GM19455 (cell line): ENCODE data around the gene KATNBL1.

ENCODE experiments used
- ATAC-seq: cut with Tn5 transposase; IDR thresholded peaks from one replicate; pipeline ENCODE4 v1.9.1; 2021; ENCODE audit not compliant: unreplicated experiment

KATNBL1 gene, protein sequence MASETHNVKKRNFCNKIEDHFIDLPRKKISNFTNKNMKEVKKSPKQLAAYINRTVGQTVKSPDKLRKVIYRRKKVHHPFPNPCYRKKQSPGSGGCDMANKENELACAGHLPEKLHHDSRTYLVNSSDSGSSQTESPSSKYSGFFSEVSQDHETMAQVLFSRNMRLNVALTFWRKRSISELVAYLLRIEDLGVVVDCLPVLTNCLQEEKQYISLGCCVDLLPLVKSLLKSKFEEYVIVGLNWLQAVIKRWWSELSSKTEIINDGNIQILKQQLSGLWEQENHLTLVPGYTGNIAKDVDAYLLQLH

DNA sequence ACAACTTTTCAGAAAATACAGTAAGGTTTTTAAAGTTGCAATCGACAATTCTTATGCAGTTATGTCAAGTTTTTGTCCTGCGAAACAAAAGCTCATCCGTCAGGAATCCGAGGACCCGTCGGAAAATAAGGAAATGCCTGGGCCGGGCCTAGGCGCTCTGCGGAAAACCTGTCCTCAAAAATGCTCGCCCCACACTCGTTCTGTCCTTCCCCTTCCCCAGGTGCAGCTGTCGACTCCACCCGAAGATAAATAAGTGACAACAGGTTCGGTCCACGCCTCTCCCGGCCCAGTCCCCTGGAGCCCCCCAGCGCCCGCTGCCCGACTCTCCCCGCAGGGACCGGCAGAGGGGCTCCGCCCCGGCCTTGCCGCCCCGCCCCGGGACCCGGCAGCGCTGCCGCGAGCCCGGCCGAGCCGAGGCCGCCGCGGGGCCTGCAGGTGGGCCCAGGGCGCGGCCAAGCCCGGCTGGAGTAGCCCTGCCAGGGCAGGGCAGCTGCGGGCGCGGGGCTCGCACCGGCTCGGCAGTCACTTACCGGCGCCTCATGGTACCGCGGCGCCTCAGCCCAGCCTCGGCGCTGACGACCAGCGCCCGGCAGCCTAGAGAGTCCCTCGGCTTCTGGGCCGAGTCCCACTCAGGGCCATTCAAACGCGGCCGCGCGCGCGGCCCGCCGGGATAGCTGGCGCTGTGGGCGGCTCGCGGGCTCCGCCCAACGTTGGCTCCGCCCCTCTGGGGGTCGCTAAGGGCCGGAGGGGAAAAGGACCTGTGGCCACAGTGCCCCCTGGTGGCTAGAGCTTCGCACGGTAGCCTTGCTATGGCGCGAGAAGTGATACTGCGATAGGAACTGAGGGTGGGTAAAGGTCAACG is at the start of gene KATNBL1:
Gene KATNBL1, minus strand, starts transcription at position 676 of the 862 bp plus-strand sequence. CDS start 46,420 bp downstream, outside the sequence.
- ATAC-seq, result peak; percentile 92

DNA sequence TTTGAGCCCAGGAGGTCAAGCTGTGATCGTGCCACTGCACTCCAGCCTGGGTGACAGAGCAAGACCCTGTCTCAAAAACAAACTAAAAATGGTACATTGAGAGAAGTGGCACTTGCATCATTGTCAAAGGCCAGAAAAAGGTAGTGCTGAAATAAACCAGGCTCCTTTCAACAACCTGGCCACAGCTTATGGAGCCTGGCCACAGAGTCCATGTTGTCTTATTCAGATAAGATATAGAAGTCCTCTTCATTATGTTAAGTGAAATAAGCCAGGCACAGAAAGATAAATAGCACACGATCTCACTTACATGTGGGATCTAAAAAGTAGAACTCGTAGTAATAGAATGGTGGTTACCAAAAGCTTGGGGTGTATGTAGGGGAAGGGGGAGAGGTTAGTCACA is 49.7 kb upstream of the KATNBL1 start:
- ATAC-seq, result no peak

DNA sequence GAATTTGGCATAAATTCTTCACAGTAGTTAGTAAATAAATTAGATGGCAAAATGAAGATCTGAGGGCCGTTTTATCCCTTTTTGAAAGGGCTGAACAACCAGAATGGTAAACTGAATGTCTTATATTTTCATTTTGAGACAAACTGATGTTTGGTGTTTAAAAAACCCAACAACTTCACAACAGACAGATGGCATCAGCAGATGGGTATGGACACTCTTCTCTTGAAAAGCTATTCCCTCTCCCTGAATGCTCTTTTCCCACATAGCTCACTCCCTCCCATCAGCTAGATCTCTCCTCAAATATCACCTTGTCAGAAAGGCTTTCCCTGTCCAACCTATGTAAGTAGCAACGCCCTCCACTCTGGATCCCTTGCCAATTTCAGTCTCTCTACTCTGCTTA is 48.3 kb upstream of the KATNBL1 start:
- no peak for ATAC-seq

DNA sequence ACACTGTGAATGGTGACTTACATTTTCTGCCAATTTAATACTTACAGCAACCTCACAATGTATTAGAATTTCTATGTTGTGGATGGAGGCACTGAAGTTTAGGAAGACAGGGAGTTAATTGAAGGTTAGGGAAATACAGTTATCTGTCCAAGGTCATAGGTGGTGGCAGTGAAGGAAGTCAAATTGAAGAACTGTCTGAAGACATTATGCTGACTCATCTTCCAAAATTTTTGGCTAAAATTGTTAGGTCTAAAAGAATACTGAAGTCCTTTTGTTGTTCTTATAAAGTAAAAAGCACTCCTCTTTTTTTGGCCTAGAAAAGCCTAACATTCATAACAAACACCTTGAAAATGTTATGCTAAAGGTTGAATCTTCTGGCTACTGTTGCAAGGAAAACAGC is 42.6 kb upstream of the KATNBL1 start:
- ATAC-seq, result no peak

DNA sequence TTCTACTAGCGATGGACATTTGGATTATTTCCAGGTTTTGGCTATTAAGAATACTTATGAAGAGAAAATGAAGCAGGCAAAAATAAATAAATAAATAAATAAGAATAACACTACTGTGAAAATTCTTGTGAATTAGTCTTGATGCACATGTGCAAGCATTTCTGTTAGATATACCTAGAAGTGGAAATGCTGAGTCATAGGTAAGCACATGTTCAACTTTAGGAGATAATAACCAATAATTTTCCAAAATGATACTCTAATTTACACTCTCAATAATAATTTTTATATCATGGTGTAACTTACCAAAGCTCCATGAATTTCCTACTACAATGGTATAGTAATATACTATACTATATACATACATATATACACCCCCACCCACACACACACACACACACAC is 38.3 kb upstream of the KATNBL1 start:
- no peak for ATAC-seq

DNA sequence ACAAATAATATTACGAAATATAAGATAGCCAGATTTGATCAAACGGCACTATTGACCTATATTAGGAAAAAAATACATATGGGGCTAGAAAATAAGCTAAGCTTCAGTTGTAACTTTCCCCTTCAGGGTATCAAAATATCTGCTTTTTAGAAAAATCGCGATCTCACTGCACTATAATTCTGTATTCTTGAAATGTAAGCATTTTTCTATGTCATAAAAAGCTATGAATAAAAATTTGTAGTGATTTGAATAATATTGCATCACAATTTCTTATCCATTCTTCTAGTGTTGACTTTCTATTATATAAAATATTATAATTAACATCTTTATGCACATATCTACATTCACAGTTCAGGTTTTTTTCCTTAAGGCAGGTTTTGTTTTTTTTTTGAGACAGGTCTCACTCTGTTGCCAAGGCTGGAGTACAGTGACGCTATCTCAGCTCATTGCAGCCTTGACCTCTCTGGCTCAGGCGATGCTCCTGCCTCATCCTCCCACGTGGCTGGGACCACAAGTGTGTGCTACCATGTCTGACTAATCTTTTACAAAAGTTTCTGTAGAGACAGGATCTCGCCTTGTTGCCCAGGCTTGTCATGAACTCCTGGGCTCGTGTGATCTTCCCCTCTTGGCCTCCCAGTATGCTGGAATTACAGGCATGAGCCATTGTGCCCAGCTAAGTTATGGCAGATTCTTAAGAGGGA is 36.5 kb upstream of the KATNBL1 start:
- no peak for ATAC-seq

DNA sequence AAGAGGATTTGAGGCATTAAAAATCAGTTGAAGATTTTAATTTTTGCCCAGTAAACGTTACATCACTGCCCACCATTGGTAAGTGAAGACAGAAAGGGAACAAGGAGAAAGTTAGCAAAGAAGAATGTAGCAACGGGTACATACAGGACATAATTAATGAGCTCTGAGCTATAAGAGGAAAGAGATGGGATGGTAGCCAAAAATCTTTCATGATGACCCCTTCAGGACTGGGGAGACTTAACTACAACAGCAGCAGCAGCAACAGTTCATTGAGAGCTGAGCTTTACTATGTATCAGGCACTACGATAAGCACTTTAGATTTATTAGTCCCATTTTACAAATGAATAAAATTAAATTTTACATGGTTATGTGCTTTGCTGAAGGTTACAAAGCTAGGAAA is 33.3 kb upstream of the KATNBL1 start:
- no peak for ATAC-seq

DNA sequence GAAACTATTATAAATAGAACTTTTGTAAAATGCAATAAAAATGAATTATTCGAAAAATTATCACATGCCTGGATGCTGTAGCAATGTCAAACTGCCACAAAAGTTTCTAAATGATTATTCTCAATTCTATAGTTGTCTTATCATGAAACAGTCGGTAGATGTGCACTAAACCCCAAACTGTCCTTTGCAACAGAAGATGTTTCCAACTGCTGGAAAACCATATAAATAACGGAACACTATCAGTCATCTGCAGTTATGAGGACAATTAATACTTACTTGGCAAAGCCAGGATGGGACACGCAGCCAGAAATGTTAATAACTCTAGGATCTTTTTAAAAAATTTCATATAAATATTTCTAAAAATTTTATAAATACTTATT is 32.4 kb upstream of the KATNBL1 start:
- ATAC-seq, result no peak

DNA sequence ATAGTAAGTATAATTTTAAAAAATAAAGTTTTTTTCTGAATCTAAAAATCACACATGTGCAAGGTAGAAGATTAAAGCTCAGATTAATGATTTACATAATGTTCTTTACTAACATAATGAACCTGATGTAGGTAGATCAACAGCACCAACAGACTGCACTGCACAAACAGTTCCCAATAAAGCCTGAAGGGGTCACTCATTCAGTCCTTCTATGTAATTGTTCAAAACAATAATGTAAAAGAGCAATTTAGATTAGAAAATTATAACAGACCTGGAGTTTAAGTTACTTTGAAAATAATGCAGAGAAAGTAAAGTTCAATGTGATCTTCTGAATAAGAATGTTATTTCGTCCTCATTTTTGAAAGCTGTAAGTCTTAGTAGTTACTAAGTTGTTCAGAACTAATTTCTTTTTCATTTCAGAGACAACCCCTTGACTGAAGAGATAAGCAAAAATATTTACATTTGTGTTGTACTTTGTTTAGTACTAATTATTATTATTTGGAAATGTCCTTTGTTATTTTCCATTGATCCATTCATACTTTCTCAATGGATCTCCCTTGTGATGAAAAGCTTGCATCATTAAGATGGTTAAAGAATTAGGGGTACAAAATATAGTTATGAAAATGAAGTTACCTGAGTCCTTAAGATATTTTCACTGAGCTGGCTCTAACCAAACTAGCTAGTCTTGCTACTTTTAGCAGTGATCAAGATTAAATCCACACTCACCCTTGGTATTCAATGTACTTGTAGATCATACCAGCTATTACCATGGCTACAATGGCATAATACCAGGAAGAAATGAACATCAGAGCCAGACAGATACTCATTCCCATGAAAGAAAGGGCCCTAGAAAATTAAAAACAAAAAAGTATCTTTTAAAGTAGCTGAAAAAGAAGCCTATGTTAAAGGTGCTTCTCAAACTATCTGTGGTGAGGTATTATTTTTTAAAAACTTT is 31.8 kb upstream of the KATNBL1 start:
- ATAC-seq, result no peak

DNA sequence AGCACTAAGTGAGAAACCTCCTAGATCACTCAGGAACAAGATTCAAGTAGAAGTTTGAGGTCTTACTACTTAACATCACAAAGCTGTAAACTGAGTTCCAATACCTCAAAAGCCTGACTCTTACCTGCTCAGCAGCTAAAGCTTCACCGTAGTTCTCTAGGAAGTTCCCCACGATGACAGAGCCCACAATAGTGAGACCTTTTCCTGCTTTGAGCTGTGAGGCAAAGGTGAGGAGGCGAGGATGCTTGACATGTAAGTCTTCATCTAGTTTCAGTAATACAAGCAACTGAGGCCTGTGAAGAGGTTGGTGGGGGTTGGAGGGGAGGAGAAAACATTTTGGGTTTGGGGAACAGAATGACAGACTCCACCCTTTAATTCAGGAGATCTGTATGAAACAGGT is 30.6 kb upstream of the KATNBL1 start:
- ATAC-seq, result no peak

DNA sequence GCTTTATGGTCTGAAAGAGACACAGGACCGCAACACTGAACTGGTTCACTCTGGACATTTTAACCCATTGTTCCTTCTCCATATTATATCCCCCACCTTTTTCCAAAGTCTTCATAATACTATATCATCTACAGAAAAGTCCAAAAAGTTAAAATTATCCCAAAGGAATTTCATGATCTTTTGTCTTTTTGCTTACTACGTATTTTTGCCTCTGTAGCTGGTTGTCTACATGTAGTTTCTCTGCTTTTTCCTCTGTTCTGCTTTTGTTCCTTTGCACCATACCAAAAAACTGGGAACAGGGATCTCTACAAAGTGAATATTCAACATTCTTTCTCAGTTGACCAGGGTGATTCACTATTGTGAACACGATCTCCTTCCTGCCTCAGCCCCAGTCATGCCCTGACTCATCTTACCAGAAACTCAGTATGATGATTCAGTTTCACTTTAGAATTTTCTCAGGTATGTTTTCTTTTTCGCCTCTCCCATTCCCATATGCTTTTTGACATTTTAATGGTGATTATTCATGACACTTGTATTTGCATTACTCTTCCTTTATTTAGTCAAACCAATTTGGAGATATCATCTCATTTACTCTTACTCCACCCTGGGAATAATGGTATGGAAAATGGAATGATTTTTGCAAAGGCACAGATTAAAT is 29.4 kb upstream of the KATNBL1 start:
- ATAC-seq, result no peak

DNA sequence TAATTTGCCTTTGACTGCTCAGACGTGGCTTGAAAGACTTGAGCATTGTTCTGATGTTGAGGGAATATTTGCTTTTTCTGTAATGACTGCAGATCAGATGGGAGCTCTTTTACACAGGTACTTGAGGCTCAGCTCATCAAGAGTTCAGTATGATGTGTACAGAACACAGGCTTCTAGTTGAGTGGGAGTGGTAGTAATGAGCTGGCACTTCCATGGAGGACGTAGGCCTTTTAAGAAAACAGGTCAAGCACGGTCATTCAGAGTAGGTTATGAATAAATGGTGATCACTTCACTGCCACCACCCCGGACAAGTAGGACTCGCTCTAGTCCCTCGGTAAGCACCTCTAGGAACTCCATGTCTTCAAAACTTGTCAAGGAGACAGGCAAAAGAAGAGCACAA is 23.7 kb upstream of the KATNBL1 start:
- no peak for ATAC-seq

DNA sequence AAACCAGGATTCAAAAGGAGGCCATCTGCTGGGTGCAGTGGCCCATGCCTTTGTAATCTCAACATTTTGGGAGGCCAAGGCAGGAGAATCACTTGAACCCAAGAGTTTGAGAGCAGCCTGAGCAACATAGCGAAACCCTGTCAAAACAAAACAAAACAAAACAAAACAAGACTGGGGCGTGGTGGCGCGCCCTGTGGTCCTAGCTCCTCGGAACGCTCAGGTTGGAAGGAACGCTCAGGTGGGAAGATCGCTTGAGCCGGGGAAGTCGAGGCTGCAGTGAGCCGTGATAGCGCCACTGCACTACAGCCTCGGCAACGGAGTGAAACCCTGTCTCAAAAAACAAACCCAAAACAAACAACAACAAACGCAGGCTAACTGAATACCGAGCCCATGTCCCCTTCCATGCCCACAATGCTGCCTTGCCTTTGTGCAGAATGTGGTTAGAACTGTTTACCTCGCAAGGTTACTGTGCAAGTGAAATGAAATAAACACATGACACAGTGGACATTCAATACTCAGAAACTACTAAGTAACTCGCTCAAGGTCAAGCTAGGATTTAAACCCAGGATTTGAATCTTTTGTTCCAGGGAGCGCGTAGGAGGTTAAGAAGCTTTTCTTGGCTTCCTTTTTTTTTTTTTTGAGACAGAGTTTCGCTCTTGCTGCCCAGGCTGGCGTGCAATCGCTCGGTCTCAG is 14.2 kb upstream of the KATNBL1 start:
- no peak for ATAC-seq

DNA sequence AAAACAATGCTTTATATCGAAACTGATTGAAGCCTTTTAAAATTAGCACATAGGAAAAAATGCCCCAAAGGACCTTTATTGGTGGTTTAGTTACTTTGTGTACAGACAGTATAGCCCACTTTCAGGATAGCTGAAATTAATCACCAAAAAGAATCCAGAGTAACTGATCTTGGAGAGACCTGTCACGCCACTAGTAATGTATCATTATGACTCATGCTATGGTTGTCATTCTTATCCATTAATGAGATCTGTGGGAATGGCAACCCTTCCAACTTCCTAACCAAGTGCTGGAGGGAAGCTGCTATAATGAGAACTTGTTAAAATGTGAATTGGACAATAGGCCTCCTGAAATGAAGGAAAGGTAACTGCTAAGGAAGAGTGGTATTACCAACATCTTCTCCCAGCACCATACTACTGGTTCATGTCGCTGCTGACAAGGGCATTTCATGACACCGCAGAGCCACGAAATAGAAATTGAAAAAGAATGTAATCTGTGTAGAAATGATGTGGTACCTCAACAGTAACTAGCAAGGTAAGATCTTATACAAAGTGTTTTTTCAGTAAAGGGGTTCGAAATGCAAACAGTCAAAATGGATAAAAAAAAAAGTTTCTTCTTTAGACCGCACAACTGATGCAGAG is 7.8 kb upstream of the KATNBL1 start:
- ATAC-seq, result no peak

DNA sequence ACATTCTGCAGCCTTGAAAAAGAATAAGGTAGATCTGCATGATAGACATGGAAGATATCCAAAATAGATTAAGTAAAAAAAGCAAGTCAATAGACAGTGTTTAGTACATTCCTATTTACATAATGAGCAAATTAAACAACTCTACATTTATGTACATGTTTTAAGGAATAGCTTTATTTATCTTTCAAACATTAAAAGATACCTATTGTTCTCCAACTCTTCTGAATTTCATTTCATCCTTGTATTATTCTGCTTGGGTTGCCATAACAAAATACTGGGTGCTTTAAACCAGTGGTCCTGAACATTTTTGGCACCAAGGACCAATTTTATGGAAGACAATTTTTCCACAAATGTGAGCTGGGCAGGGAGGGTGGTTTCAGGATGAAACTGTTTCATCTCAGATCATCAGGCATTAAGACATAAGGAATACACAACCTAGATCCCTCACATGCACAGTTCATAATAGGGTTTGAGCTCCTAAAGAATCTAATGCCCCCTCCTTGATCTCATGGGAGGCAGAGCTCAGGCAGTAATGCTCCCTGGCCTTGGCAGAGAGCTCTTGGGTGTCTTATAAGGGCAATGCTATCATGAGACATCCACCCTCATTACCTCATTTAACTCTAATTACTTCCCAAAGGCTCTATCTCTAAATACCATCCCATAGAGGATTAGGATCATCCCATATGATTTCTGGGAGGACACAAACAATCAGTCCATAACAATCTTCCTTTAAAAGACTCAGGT is 6.8 kb upstream of the KATNBL1 start:
- no peak for ATAC-seq

DNA sequence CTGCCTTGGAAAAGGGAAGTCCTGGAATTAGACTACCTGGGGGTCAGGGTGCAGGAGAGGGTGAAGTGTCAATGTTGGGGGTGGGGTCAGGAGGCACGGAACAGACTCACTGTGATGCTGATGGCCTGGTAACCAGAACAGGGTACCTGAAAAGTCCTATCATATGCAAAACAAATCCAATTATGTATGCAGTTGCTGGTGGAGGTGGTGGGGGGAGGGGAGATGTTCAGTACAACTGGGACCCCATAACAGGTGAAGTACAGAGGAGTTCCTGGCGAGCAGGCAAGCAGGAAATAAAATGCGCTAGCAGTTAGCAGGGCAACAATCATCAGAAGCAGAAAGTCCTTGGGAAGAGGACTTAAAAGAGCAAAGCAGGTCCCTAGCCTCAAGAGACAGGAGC is 4.2 kb upstream of the KATNBL1 start:
- ATAC-seq, result no peak

DNA sequence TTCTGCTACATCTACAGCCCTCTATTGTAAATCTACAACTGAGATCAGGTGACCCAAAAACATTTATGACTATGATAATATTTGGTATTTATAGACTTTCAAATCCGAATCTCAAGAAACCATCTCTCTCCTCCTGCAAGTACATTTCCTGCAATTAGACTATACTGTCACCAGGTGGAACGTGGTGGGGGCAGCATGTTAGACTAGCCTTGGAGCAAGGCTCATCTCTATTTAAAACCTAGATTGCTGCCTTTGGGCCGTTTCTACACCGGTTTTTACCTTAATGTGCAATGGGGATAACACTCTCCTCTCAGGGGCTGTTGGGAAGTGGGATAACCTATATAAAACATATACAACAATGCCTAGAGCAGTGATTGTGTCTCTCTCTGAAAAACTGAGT is 3.8 kb upstream of the KATNBL1 start:
- no peak for ATAC-seq

DNA sequence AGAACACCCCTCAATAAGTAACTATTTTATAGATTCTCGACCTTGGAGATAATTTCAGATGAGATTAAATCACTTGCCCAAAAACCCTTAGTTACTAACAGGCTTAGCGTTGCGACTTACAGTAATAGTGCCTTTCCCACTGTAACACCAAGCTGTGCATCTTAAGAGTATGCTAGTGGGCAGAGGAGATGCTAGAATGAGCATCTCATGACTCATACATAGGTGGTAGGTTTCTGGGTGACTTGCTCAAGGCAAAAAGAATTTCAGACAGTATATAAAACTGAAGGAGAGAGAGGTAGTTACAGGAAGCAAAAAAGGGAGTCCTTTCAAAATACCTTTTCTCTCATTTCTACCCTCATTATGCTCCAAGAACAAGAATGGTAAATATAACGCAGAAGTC is 3.9 kb downstream of the KATNBL1 start:
- ATAC-seq, result no peak
